GM18508 (cell line): ENCODE measurements around the gene TMEM270.

Experiments used
- ATAC-seq: cut with Tn5 transposase; IDR thresholded peaks from one replicate; pipeline ENCODE4 v1.9.1; 2021; ENCODE audit warnings: moderate number of reproducible peaks; ENCODE audit not compliant: insufficient read depth, unreplicated experiment

TMEM270 gene

GRCh38 chr7:73851410-73852338 is 9.3 kb upstream of the TMEM270 start:
- ATAC-seq = no peak

DNA sequence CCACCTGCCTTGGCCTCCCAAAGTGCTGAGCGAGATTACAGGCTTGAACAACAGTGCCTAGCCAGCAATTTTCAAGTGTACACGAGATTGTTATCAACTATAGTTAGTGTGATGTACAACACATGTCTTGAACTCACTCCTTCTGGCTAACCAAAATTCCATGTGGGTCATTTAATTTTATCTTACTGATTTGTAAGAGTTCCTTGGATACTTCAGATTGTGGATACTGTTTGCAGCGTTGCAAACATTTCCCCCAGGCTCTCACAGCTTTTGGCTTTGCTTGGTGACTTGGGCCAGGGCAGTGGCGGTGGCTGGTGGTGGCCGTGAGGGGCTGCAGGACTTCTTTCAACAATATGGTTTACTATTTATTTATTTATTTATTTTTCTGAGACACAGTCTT is 8.5 kb upstream of the TMEM270 start:
- no peak for ATAC-seq

DNA sequence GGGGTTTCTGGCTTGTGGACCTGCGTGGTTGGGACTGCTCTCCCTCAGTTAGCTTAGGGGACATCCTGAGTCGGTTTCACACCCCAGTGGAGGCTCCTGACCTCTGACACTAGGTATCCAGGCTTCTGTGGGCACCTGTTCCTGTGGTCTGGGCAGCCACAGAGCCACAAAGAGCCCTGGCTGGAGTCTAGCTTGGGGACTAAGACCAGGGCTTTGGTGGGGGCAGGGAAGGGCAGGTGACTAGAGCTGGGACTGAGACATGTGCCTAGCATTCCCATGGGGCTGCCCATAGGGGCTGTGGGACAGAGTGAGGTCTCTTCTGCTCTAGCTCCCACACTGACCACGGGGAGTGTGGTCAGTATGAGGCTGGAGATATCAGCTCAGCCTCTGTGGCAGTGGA is 4.0 kb upstream of the TMEM270 start:
- no peak for ATAC-seq

GRCh38 chr7:73858807-73859206 is 2.2 kb upstream of the TMEM270 start:
- no peak for ATAC-seq

- ATAC-seq = no peak
Observed at GRCh38 chr7:73861305-73861704, 346 bp downstream of the TMEM270 start.

GRCh38 chr7:73864981-73865711 is 4.2 kb downstream of the TMEM270 start:
- ATAC-seq = no peak

DNA sequence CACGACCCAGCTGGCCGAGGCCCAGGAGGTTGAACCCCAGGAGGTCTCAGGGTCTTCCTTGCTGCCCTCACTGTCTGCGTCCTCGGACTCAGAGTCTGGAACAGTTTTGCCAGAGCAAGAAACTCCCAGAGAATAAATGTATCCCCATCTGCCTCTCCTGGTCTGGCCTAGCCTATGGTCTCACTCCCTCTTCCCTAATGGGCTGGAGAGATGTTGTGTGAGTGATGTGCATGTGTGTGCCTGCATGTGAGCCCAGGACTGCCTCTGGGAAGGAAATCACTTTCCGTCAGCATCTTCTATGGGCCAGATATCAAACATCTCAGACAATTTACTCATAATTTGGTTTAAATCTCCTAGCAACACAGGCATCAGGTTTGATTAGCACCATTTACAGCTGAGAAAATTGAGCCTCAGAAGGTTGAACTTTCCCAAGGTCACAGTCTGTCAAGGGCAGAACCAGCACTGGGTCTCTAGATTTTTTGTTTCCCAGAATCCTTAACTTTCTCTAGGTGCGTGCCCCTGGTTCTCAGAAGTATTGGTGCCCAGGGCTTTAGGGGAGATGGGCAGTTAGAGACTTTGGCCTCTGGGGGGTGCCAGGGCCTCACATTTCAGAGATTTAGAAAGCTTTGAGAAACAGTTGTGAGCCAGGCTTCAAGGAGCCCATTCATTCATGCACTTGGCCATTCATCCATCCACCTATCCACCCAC is 4.9 kb downstream of the TMEM270 start:
- no peak for ATAC-seq

GRCh38 chr7:73866446-73866767 is 5.4 kb downstream of the TMEM270 start:
- ATAC-seq = no peak

DNA sequence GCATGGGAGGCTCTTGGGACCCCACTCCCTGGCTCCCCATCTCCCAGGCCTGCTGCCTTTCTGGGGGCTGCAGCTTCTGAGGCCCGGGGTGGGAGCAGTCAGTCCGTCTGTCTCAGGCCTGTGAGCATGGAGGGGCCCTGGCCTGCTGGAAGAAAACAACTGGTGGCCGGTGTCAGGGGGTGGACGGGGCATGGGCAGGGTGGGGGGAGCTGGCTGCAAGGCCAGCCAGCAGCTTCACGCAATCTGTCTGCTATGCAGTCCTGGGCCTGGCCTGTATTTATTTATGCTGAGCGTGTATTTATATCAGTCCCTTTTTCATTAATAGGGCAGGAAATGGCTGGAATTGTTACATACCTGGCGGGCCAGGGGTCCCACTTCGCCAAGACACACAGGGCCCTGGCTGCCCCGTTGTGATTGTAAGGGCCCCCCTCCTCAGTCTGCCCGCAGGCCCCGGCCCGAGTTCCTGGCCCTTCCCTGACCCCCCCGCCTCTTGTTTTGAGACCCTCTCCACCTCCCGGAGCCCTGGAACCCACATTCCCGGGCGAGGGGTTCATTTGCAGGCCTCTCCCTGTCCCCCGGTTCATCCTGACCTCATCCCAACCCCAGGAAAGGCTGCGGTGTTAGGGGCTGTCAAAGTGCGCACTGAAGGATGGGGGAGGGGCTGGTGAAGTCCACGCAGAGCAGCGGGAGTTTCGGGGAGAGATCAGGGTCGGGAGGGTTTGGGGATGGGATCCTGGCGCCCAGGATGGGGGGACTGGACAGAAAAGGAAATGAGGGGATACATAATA is 8.2 kb downstream of the TMEM270 start:
- no peak for ATAC-seq

DNA sequence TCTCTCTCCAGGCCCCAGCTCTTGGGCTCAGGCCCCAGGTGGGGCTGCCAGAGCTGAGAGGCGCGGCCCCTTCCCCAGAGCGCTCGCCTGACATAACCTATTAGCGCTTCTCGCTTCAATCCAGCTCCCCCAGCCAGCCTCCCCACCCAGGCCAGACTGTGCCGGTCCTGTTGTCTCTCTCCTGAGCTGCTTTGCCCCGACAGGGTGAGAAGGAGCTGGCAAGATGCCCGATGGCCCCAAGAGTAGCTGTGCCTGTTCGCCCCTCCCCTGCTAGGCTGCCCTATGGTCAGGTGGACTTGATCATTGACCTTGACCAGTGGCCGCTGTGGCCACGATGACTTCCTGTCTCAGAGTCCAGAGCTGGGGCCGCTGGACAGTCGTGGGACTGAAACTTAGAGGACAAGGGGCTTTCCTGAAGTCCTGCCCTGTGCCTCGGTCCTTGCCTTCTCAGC is 9.1 kb downstream of the TMEM270 start:
- ATAC-seq = no peak

GRCh38 chr7:73871163-73872011 is 10.4 kb downstream of the TMEM270 start:
- no peak for ATAC-seq

GRCh38 chr7:73872056-73872908 is 11.3 kb downstream of the TMEM270 start:
- ATAC-seq = no peak

DNA sequence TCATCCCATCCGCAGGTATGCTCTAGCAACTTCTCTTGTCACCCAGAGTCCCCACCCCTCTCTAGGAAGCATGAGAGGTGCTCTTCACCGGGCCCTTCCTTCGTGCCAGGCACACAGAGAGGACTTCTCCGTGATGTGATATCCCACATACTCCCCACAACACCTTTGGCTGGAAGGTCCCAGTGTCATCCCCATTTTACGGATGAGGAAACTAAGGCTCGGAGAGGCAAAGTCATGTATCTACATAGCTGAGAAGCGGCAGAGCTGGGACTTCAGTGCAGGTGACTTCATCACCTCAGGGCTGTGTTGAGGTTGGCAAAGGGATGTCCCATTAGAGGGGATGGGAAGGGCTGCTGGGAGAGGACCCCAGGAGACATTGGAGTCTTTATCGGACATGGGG is 15.4 kb downstream of the TMEM270 start:
- no peak for ATAC-seq

DNA sequence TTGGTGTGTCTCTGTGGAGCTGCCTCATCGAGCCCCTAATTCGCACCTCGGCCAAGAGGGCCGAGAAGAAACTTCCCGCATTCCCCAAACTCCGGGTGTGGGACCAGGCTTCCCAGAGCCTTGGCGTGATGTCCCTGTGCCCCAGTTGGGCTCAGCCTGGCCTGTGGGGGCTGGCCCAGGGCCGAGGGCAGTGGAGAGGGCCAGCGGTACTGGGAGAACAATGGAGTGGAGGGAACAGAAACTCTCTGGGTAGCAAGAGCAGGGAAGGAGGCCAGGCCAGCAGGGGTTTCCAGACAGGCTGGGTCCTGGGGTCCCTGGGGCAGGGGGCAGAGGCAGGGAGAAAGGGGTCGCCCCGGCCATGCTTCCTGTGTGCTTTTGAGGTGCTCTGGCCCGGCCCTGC is 16.0 kb downstream of the TMEM270 start:
- ATAC-seq = no peak

DNA sequence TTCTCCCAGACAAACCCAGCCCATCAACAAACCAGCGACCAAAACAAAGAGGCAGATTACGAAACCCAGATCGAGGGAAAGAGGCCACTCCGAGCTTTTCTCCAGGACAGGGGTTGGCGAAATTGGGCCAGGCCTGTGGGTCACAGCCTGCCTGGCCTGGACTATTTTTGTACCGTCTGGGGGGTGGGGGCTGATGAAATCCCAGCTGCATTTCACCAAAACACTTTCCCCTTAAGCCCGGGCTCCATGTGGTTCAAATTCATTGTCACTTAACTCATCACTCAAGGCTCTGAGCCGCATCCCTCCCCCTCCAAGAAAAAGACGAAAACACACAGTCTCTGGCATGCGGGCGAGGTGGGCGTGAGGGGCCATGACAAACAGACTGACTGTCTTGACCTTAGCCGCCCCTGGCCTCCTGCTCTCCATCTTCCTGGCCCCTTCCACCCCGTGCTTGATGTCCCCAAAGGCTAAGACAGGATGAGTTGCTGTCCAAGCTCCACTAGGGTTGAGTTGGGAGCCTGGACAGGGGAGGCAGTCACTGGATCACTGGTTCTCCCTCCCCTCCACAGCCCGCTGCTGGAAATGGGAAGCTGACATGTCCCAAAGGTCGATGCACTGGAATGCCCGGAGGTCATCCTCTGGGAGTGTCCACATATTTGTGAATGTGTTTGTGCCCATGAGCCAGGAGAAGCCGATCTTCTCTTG is 19.2 kb downstream of the TMEM270 start:
- no peak for ATAC-seq

DNA sequence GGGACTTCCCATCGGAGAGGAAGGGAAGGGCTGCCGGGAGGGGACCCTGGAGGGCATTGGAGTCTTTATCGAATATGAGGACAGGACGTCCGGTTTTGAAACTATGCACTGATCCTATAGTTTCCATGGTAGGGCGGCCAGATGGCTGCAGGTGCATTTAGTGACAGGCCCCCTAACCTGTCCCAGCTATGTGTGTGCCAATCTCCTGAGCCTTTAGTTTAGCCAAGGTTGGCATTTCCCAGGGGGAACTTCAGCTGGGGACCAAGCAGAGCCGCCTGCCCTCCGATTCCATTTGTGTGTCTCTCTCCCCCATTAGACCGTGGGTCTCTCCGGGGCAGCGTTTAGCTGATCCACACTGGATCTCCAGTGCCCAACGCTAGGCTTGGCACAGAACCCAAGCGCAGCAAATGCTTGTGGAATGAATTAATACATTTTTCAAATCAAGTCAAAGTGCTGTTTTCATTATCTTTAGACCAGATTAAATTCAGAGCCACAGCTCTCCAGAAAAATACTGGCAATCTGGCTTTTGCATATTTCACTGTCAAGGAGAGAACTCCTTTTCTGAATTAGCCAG is 19.9 kb downstream of the TMEM270 start:
- no peak for ATAC-seq

DNA sequence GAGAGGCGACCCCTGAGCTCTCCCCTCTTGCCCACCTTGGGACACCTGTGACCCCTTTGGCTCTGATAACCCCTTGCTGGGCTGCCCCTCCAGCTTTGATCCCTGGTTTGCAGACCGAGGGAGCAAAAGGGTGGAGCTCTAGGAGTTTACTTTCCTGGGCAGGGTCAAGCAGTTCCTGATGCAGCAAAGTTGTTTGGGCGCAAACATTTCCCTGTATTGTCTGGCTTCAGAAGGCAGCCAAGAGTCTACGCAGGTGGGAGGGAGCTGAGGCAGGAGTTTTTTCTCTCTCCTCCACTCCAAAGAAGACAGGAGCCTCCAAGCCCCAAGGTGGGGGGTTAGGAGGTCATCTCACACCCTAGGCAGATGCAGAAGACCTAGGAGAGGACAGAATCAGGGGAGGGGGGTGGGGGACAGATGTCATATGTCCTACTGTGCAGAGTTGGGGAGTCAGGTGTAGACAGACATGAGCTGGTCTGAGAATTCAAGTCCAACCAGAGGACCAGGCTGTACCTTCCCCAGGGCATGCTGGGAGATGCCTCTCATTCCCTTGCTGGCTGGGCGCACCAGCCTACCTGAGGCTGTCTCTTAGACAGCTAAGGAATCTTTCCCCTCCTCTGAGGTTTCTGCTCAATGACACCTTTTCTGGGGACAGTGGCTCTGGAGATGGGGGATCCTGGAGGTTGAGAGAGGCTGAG is 20.5 kb downstream of the TMEM270 start:
- ATAC-seq = no peak
